Frontal cortex (tissue), 4 donors: ENCODE measurements around the gene AFAP1L2. TPM values are rescaled to one million over a fixed set of nuclear protein-coding genes. Genes with fewer than 3 reads are reported as not detected.

Experiments used
- DNase-seq, 2 donors: peaks; one replicate each; pipeline ENCODE4 v3.0.0; 2012; ENCODE audit warnings: low spot score in 2 of 2
- FAIRE-seq: peaks from 2 replicates; lab custom pipeline; 2012; peaks lifted over from hg19 to GRCh38; lab: Jason Lieb, UNC
- total RNA-seq: library from RNA; depleted of rRNA; stranded (reverse); fragments of >200 nt; gene quantifications from one replicate; pipeline ENCODE4 v1.2.3, GENCODE V29; 2014
- donor health status: control.
- donor health status: control.
- donor health status: control.

AFAP1L2 gene
- total RNA-seq, 1 donor from 2014 or later: 6.1 TPM

- DNase-seq (no peak), FAIRE-seq (no peak)
Observed at GRCh38 chr10:114281006-114281405, 123.3 kb downstream of the AFAP1L2 start.

- DNase-seq: no peak
- no peak for FAIRE-seq
Observed at GRCh38 chr10:114279901-114280644, 124.2 kb downstream of the AFAP1L2 start.

- FAIRE-seq: no peak
- DNase-seq: no peak
Observed at GRCh38 chr10:114279289-114279688, 125.0 kb downstream of the AFAP1L2 start.

- DNase-seq: no peak
- FAIRE-seq: no peak
Observed at GRCh38 chr10:114278884-114279191, 125.5 kb downstream of the AFAP1L2 start.

GRCh38 chr10:114278140-114278883 lies 126.0 kb downstream of the AFAP1L2 start:
- FAIRE-seq: no peak

GRCh38 chr10:114276671-114277070 lies 127.6 kb downstream of the AFAP1L2 start:
- DNase-seq (no peak), FAIRE-seq (no peak)

More at GRCh38 chr10:114278140-114278883, 126.0 kb downstream of the AFAP1L2 start:
- no peak for DNase-seq

GRCh38 chr10:114276066-114276465 lies 128.2 kb downstream of the AFAP1L2 start:
- DNase-seq: no peak
- FAIRE-seq: no peak

- FAIRE-seq (no peak), DNase-seq (no peak)
Observed at GRCh38 chr10:114274616-114275453, 129.5 kb downstream of the AFAP1L2 start.

GRCh38 chr10:114273910-114274309 lies 130.4 kb downstream of the AFAP1L2 start:
- DNase-seq: no peak
- no peak for FAIRE-seq

GRCh38 chr10:114272696-114273095 lies 131.6 kb downstream of the AFAP1L2 start:
- FAIRE-seq (no peak), DNase-seq (no peak)

GRCh38 chr10:114271779-114272167 lies 132.5 kb downstream of the AFAP1L2 start:
- FAIRE-seq: no peak
- DNase-seq: no peak

- FAIRE-seq (no peak), DNase-seq (no peak)
Observed at GRCh38 chr10:114271075-114271778, 133.1 kb downstream of the AFAP1L2 start.

- FAIRE-seq (no peak), DNase-seq (no peak)
Observed at GRCh38 chr10:114266521-114266920, 137.8 kb downstream of the AFAP1L2 start.

- DNase-seq: no peak
- no peak for FAIRE-seq
Observed at GRCh38 chr10:114265392-114266053, 138.8 kb downstream of the AFAP1L2 start.

- FAIRE-seq: no peak
- no peak for DNase-seq
Observed at GRCh38 chr10:114262496-114262895, 141.8 kb downstream of the AFAP1L2 start.

- DNase-seq (no peak), FAIRE-seq (no peak)
Observed at GRCh38 chr10:114261076-114261475, 143.2 kb downstream of the AFAP1L2 start.

GRCh38 chr10:114260366-114260765 lies 143.9 kb downstream of the AFAP1L2 start:
- FAIRE-seq (no peak), DNase-seq (no peak)

GRCh38 chr10:114259824-114260223 lies 144.5 kb downstream of the AFAP1L2 start:
- FAIRE-seq (no peak), DNase-seq (no peak)

- DNase-seq: no peak
- no peak for FAIRE-seq
Observed at GRCh38 chr10:114258274-114258840, 145.9 kb downstream of the AFAP1L2 start.
